Measurements from ENCODE around the gene SMG9.

SMG9 gene

GRCh38 chr19:43798546-43799409 is 44.0 kb upstream of the SMG9 start:
- H3K9me3 ChIP-seq: no peaks in the 10 kb centered on the region
- H3K4me3 ChIP-seq (ENCODE audit: low read depth in 1 of 2, low read length in 1 of 2): peak overlapping the region; percentile 42 to 43
- H3K36me3 ChIP-seq: no peaks in the 10 kb centered on the region
- H3K4me1 ChIP-seq (ENCODE audit: control insufficient read depth in 1 of 2, insufficient read depth in 1 of 2, low read depth in 1 of 2, low read length in 1 of 2): peaks cover 10 to 12% of the 10 kb centered on the region in 2 experiments
- TF ChIP-seq, protein P1, sequence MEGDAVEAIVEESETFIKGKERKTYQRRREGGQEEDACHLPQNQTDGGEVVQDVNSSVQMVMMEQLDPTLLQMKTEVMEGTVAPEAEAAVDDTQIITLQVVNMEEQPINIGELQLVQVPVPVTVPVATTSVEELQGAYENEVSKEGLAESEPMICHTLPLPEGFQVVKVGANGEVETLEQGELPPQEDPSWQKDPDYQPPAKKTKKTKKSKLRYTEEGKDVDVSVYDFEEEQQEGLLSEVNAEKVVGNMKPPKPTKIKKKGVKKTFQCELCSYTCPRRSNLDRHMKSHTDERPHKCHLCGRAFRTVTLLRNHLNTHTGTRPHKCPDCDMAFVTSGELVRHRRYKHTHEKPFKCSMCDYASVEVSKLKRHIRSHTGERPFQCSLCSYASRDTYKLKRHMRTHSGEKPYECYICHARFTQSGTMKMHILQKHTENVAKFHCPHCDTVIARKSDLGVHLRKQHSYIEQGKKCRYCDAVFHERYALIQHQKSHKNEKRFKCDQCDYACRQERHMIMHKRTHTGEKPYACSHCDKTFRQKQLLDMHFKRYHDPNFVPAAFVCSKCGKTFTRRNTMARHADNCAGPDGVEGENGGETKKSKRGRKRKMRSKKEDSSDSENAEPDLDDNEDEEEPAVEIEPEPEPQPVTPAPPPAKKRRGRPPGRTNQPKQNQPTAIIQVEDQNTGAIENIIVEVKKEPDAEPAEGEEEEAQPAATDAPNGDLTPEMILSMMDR (IDR thresholded peaks at IDR 0.05): no peak
- H3K27me3 ChIP-seq: peaks cover 80% of the 10 kb centered on the region
- H3K27ac ChIP-seq: no peak overlapping the region

DNA sequence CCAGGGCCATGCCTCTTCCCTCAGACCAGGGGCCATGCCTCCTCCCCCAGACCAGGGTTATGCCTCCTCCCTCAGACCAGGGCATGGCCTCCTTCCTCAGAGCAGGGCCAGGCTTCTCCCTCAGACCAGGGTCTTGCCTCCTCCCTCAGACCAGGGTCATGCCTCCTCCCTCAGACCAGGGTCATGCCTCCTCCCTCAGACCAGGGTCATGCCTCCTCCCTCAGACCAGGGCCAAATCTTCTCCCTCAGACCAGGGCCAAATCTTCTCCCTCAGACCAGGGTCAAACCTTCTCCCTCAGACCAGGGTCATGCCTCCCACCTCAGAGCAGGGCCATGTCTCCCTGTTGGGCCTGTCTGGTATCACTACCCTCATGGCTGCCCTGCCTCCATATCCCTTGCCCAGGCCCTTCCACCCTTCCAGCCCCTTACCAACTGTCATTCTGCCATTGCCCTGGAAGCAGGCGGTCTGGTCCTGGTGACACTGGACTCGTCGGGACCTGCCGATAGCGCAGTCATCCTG is 43.3 kb upstream of the SMG9 start:
- Histone ChIP-seq H3K9me3 (no peaks in the 10 kb centered on the region), H3K4me3 (ENCODE audit: low read depth in 1 of 2, low read length in 1 of 2) (peak overlapping the region; percentile 42 to 43), H3K27ac (no peak overlapping the region)

DNA sequence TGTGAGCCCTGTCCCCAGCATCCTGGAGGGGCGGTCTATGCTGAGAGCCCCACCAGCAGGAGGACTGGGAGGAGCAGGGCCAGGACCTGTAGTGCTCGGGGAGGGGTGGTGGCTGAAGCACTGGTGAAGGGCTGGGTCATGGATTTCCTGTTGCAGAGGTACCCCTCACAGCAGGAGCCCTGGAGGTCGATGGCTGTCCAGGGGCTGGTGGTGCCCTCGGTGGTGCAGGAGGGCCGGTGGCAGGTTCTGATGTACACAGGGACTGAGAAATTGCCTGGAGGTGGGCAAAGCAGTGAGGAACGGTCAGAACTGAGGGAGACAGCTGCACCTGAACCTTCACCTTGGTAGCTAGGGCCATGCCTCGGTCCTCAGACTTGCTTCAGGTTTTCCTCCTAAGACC is 42.8 kb upstream of the SMG9 start:
- H3K4me3 ChIP-seq (ENCODE audit: low read depth in 1 of 2, low read length in 1 of 2): no peak overlapping the region
- no peaks in the 10 kb centered on the region for H3K36me3 ChIP-seq
- H3K27me3 ChIP-seq: peaks cover 89% of the 10 kb centered on the region
- no peaks in the 10 kb centered on the region for H3K9me3 ChIP-seq
- H3K4me1 ChIP-seq (ENCODE audit: control insufficient read depth in 1 of 2, insufficient read depth in 1 of 2, low read depth in 1 of 2, low read length in 1 of 2): peaks cover 10 to 12% of the 10 kb centered on the region in 2 experiments
- TF ChIP-seq, protein P1 (IDR thresholded peaks at IDR 0.05): no peak
- H3K27ac ChIP-seq: no peak overlapping the region

More for the DNA sequence above, 43.3 kb upstream of the SMG9 start:
- peaks cover 85% of the 10 kb centered on the region for H3K27me3 ChIP-seq
- TF ChIP-seq, protein P1 (IDR thresholded peaks at IDR 0.05): no peak
- peaks cover 10 to 12% of the 10 kb centered on the region in 2 experiments for H3K4me1 ChIP-seq (ENCODE audit: control insufficient read depth in 1 of 2, insufficient read depth in 1 of 2, low read depth in 1 of 2, low read length in 1 of 2)
- H3K36me3 ChIP-seq: no peaks in the 10 kb centered on the region

DNA sequence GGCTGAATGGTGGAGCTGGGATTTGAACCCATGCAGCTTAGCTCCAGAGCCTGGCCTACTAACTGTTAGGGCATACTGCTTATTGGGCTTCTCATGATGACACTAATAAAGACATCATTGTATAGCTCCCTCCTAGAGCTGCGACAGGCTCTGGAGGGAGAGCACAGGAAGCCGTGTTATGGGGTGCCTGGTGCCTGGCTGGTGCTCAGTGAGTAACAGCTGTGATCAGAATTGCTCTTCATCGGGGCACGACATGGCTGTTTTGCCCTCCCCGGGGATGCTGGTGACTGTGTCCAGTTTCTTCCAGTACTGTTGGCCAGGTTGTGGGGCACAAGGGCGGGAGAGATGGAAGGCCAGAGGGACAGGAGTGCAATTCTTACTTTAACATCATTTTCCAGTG is 42.4 kb upstream of the SMG9 start:
- TF ChIP-seq, protein P1 (IDR thresholded peaks at IDR 0.05): no peak
- Histone ChIP-seq H3K4me3 (ENCODE audit: low read depth in 1 of 2, low read length in 1 of 2) (no peak overlapping the region), H3K4me1 (ENCODE audit: control insufficient read depth in 1 of 2, insufficient read depth in 1 of 2, low read depth in 1 of 2, low read length in 1 of 2) (peaks cover 10 to 12% of the 10 kb centered on the region in 2 experiments), H3K27me3 (peaks cover 93% of the 10 kb centered on the region), H3K9me3 (no peaks in the 10 kb centered on the region), H3K27ac (no peak overlapping the region), H3K36me3 (no peaks in the 10 kb centered on the region)

GRCh38 chr19:43790587-43790986 is 35.8 kb upstream of the SMG9 start:
- no peaks in the 10 kb centered on the region for H3K4me1 ChIP-seq (ENCODE audit: control insufficient read depth in 1 of 2, insufficient read depth in 1 of 2, low read depth in 1 of 2, low read length in 1 of 2)
- H3K36me3 ChIP-seq: no peaks in the 10 kb centered on the region
- H3K27me3 ChIP-seq: peaks cover 50% of the 10 kb centered on the region
- no peak overlapping the region for H3K27ac ChIP-seq
- H3K9me3 ChIP-seq: no peaks in the 10 kb centered on the region
- no peak overlapping the region for H3K4me3 ChIP-seq (ENCODE audit: low read depth in 1 of 2, low read length in 1 of 2)
- TF ChIP-seq, protein P1 (IDR thresholded peaks at IDR 0.05): no peak
